ENCODE data around the gene GSTM3. TPM values are rescaled to one million over a fixed set of nuclear protein-coding genes. Genes with fewer than 3 reads are reported as not detected.

GSTM3 gene
- total RNA-seq: 10 to 100 TPM; 14.8 to 15.4 TPM
- polyA plus RNA-seq (2013, experiment 1 of 2): 10.8 TPM
- 15.2 TPM for polyA plus RNA-seq (2013, experiment 2 of 2)
- 8.2 to 51.7 (median 16.2) reads per million in 172 experiments for total RNA-seq

- H3K27ac ChIP-seq (ENCODE audit: low read depth in 1 of 2, low read length in 2 of 2): peak within 1 kb of the TSS in 1 of 2 donors; percentile 14
- ATAC-seq (ENCODE audit: poor library complexity): peak; percentile 1
These were observed at the start of gene GSTM3 for GRCh38 chr1:109740615-109741373. Gene GSTM3 (minus strand): TSS chr1:109741038. CDS start chr1:109740287, 751 bp downstream.

GRCh38 chr1:109790329-109790728, 49.5 kb upstream of the GSTM3 start:
- Mint-ChIP-seq H3K27me3 (no peaks in the 10 kb centered on the region), H3K27ac (peak overlapping the region; percentile 66), H3K4me1 (ENCODE audit: low read depth) (peaks cover 56% of the 10 kb centered on the region), H3K36me3 (ENCODE audit: low read depth) (no peaks in the 10 kb centered on the region), H3K9me3 (no peaks in the 10 kb centered on the region), H3K4me3 (no peak overlapping the region)
- Histone ChIP-seq H3K27me3 (ENCODE audit: control insufficient read depth in 1 of 2, insufficient read depth in 2 of 2, low read length in 2 of 2) (no peaks in the 10 kb centered on the region), H3K9me3 (ENCODE audit: control insufficient read depth in 1 of 2, insufficient read depth in 1 of 2, low read length in 2 of 2) (no peaks in the 10 kb centered on the region), H3K4me1 (ENCODE audit: insufficient read depth, low read length) (peaks cover 81% of the 10 kb centered on the region), H3K36me3 (ENCODE audit: insufficient read depth, low read length) (no peaks in the 10 kb centered on the region), H3K4me3 (ENCODE audit: low read length) (no peak overlapping the region), H3K27ac (ENCODE audit: low read depth in 1 of 2, low read length in 2 of 2) (peak overlapping the region; percentile 32 to 69)
- ATAC-seq (ENCODE audit: poor library complexity) (no peak), DNase-seq (no peak)
- no peak for TF ChIP-seq CTCF (IDR thresholded peaks at IDR 0.05)
- ChIA-PET POLR2A (interaction anchor here (0.6 to 3.7 kb wide), 15 partner anchors 9 to 244 kb away, joined by 3 to 52 read pairs (median 4); partner anchors contain the start of genes AHCYL1, GNAI3 and STRIP1), CTCF (interaction anchor here (0.5 to 3.1 kb wide), 10 partner anchors 8 to 369 kb away, joined by 3 to 31 read pairs (median 4); partner anchors contain the start of gene AHCYL1)
- intact Hi-C loops (cut with DNase I, micrococcal nuclease): loop anchor here in 1 of 2 experiments (5.0 kb wide), 1 partner anchor 117 kb away; no protein-coding TSS in a partner anchor

More at GRCh38 chr1:109740615-109741373, at the start of gene GSTM3:
- TF ChIP-seq CTCF (IDR thresholded peaks at IDR 0.05): no peak
- peak within 1 kb of the TSS; percentile 90 for H3K4me3 Mint-ChIP-seq
- intact Hi-C loops (cut with DNase I, micrococcal nuclease): no loop called here
- H3K27ac Mint-ChIP-seq: peak within 1 kb of the TSS; percentile 80
- POLR2A ChIA-PET: interaction anchor here (1.2 to 2.5 kb wide), 2 partner anchors 52 to 85 kb away, joined by 4 to 12 read pairs; partner anchors contain the start of genes GSTM1 and GSTM4
- Histone ChIP-seq H3K4me3 (ENCODE audit: low read length) (peak within 1 kb of the TSS; percentile 71), H3K4me1 (ENCODE audit: insufficient read depth, low read length) (peaks cover 18% of the 10 kb centered on the region), H3K9me3 (ENCODE audit: control insufficient read depth in 1 of 2, insufficient read depth in 1 of 2, low read length in 2 of 2) (no peaks in the 10 kb centered on the region), H3K27me3 (ENCODE audit: control insufficient read depth in 1 of 2, insufficient read depth in 2 of 2, low read length in 2 of 2) (peaks cover 0 to 4% of the 10 kb centered on the region in 2 experiments), H3K36me3 (ENCODE audit: insufficient read depth, low read length) (no peaks in the 10 kb centered on the region)
- CTCF ChIA-PET: interaction anchor here (0.6 to 3.0 kb wide), 2 partner anchors 101 to 244 kb away, joined by 3 to 8 read pairs; partner anchors contain the start of gene AHCYL1
- DNase-seq: no peak
- peaks cover 15% of the 10 kb centered on the region for H3K4me1 Mint-ChIP-seq (ENCODE audit: low read depth)
- H3K36me3 Mint-ChIP-seq (ENCODE audit: low read depth): peaks cover 27% of the 10 kb centered on the region
- no peaks in the 10 kb centered on the region for H3K27me3 Mint-ChIP-seq
- no peaks in the 10 kb centered on the region for H3K9me3 Mint-ChIP-seq

GRCh38 chr1:109789551-109790180, 48.8 kb upstream of the GSTM3 start:
- H3K36me3 ChIP-seq (ENCODE audit: insufficient read depth, low read length): no peaks in the 10 kb centered on the region
- no peak overlapping the region for H3K4me3 Mint-ChIP-seq
- peak overlapping the region; percentile 66 for H3K27ac Mint-ChIP-seq
- no peak for TF ChIP-seq CTCF (IDR thresholded peaks at IDR 0.05)
- H3K36me3 Mint-ChIP-seq (ENCODE audit: low read depth): no peaks in the 10 kb centered on the region
- H3K9me3 Mint-ChIP-seq: no peaks in the 10 kb centered on the region
- DNase-seq: peak in 1 of 14 experiments; percentile 31
- intact Hi-C loops (cut with DNase I, micrococcal nuclease): loop anchor here in 1 of 2 experiments (5.0 kb wide), 1 partner anchor 118 kb away; no protein-coding TSS in a partner anchor
- peak overlapping the region in 1 of 2 donors; percentile 6 for H3K27ac ChIP-seq (ENCODE audit: low read depth in 1 of 2, low read length in 2 of 2)
- H3K4me3 ChIP-seq (ENCODE audit: low read length): no peak overlapping the region
- no peaks in the 10 kb centered on the region for H3K27me3 Mint-ChIP-seq
- ChIA-PET CTCF (interaction anchor here (1.3 to 1.6 kb wide), 4 partner anchors 13 to 117 kb away, joined by 3 to 17 read pairs (median 4); no protein-coding TSS in a partner anchor), POLR2A (interaction anchor here (1.5 to 3.7 kb wide), 5 partner anchors 12 to 241 kb away, joined by 5 to 52 read pairs (median 6); partner anchors contain the start of genes AHCYL1 and GNAI3)
- no peaks in the 10 kb centered on the region for H3K27me3 ChIP-seq (ENCODE audit: control insufficient read depth in 1 of 2, insufficient read depth in 2 of 2, low read length in 2 of 2)
- H3K4me1 Mint-ChIP-seq (ENCODE audit: low read depth): peaks cover 53% of the 10 kb centered on the region
- peaks cover 77% of the 10 kb centered on the region for H3K4me1 ChIP-seq (ENCODE audit: insufficient read depth, low read length)
- no peak for ATAC-seq (ENCODE audit: poor library complexity)
- no peaks in the 10 kb centered on the region for H3K9me3 ChIP-seq (ENCODE audit: control insufficient read depth in 1 of 2, insufficient read depth in 1 of 2, low read length in 2 of 2)

All from CD4-positive, alpha-beta T cell (primary cell).